ENCODE data around the gene GAB2.

- TF ChIP-seq KDM1A (IDR thresholded peaks at IDR 0.05; ENCODE audit: borderline replicate concordance) (no peak), CBX5 (IDR thresholded peaks at IDR 0.05; ENCODE audit: low read depth) (no peak), HDGF (IDR thresholded peaks at IDR 0.05) (no peak), KAT2A (conservative IDR thresholded peaks at IDR 0.05; ENCODE audit: control insufficient read depth, low read depth, low read length) (no peak), NRF1 (conservative IDR thresholded peaks at IDR 0.05; ENCODE audit: low read depth, low read length) (no peak), MYC (IDR thresholded peaks at IDR 0.05; ENCODE audit: insufficient read depth, insufficient read length, insufficient replicate concordance, low read length, severe bottlenecking) (no peak), ZBTB4 (CRISPR knock-in tag; IDR thresholded peaks at IDR 0.05) (no peak), CHD2 (IDR thresholded peaks at IDR 0.05; ENCODE audit: borderline replicate concordance, low read depth, low read length) (no peak), RAD21 (IDR thresholded peaks at IDR 0.05; ENCODE audit: insufficient read depth, low read depth, low read length) (no peak), POLR2A (IDR thresholded peaks at IDR 0.05; ENCODE audit: low read depth, low read length) (no peak), CREB1 (IDR thresholded peaks at IDR 0.05; ENCODE audit: low read depth) (no peak), CBX3 (IDR thresholded peaks at IDR 0.05; ENCODE audit: borderline replicate concordance, low read depth) (no peak), SUZ12 (IDR thresholded peaks at IDR 0.05; ENCODE audit: unreplicated experiment) (no peak)
- TF ChIP-seq, protein P1, sequence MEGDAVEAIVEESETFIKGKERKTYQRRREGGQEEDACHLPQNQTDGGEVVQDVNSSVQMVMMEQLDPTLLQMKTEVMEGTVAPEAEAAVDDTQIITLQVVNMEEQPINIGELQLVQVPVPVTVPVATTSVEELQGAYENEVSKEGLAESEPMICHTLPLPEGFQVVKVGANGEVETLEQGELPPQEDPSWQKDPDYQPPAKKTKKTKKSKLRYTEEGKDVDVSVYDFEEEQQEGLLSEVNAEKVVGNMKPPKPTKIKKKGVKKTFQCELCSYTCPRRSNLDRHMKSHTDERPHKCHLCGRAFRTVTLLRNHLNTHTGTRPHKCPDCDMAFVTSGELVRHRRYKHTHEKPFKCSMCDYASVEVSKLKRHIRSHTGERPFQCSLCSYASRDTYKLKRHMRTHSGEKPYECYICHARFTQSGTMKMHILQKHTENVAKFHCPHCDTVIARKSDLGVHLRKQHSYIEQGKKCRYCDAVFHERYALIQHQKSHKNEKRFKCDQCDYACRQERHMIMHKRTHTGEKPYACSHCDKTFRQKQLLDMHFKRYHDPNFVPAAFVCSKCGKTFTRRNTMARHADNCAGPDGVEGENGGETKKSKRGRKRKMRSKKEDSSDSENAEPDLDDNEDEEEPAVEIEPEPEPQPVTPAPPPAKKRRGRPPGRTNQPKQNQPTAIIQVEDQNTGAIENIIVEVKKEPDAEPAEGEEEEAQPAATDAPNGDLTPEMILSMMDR (IDR thresholded peaks at IDR 0.05 in 2 of 3, conservative IDR thresholded peaks at IDR 0.05 in 1 of 3; ENCODE audit: control insufficient read depth in 2 of 3, extremely low read depth in 1 of 3, insufficient read depth in 1 of 3, low read depth in 3 of 3, low read length in 3 of 3): no peak
Observed at GRCh38 chr11:78221396-78222315, 196.0 kb downstream of the GAB2 start.
